Transverse colon (tissue), 4 donors: ENCODE results near the gene CRHBP. TPM values are rescaled to one million over a fixed set of nuclear protein-coding genes. Genes with fewer than 3 reads are reported as not detected.
A peak's percentile ranks its signal among the peaks of the same experiment; 100 is the strongest.
"Not testable (repeated sequence)": the region's sequence is repeated elsewhere in the genome, so short reads cannot be mapped to it uniquely, and the experiment has no call there.

ENCODE experiments used
- DNase-seq: peaks from one replicate; pipeline ENCODE4 v3.0.0-alpha.2; 2019
- H3K27ac ChIP-seq, 4 donors: fragments of 200-600 bp; sonication (generic); 2 replicates each; pipeline ENCODE4 v1.5.1; 2016 to 2018; ENCODE audit warnings: inconsistent platforms in 4 of 4
- H3K27me3 ChIP-seq: fragments of 200-600 bp; sonication (generic); 2 replicates; pipeline ENCODE4 v1.5.1; 2017; ENCODE audit warnings: inconsistent platforms
- H3K36me3 ChIP-seq, 4 donors: fragments of 200-600 bp; sonication (generic); 2 replicates each; pipeline ENCODE4 v1.5.1; 2017 to 2019; ENCODE audit warnings: inconsistent platforms in 4 of 4
- H3K4me1 ChIP-seq, 4 donors: fragments of 200-600 bp; sonication (generic); 2 replicates each; pipeline ENCODE4 v1.5.1; 2017 to 2020; ENCODE audit warnings: inconsistent platforms in 4 of 4
- H3K4me3 ChIP-seq, 4 donors: fragments of 200-600 bp; sonication (generic); 1 replicate in 1 of 4; 2 replicates in 3 of 4; pipeline versions ENCODE4 v1.5.1 to v1.6.1; 2017 to 2019; ENCODE audit warnings: inconsistent platforms in 4 of 4
- H3K9me3 ChIP-seq, 2 donors: fragments of 200-600 bp; sonication (generic); 2 replicates each; pipeline ENCODE4 v1.5.1; 2017 to 2019; ENCODE audit warnings: inconsistent platforms in 2 of 2
- EP300 ChIP-seq: sonication (generic); formaldehyde crosslinking; IDR thresholded peaks from one replicate; pipeline ENCODE4 v1.6.1; 2017; ENCODE audit warnings: antibody characterized with exemption, low read depth
- POLR2A ChIP-seq: fragments of 450-650 bp; IDR thresholded peaks from one replicate; pipeline ENCODE4 v1.6.1; 2016; ENCODE audit warnings: antibody characterized with exemption, mild to moderate bottlenecking, moderate library complexity
- POLR2AphosphoS5 ChIP-seq, 3 donors: sonication (generic); formaldehyde crosslinking; IDR thresholded peaks; one replicate each; pipeline ENCODE4 v1.6.1; 2016; ENCODE audit warnings: antibody characterized with exemption in 3 of 3
- WGBS, 2 donors: methylation state at CpG; one replicate each; pipeline ENCODE4 v1.1.5; 2018; ENCODE audit warnings: low coverage in 1 of 2; 5-methylcytosine and 5-hydroxymethylcytosine counted together
- in situ Hi-C, 4 donors: fragments of 200-750 bp; cut with MboI; loops; one replicate each; pipeline versions ENCODE4 v1.15.0 to v1.15.1; 2017; ENCODE audit warnings: low sequenced_read_pairs in 3 of 4, low pct_ligation_motif_present in 1 of 4, low pct_unique_long_range_greater_than_20kb in 1 of 4
- intact Hi-C: fragments of 100-400 bp; cut with DNase I; formaldehyde crosslinking; loops from one replicate; pipeline ENCODE4 v1.15.1; 2023; ENCODE audit warnings: low total_unique reads
- total RNA-seq, 4 donors: library from RNA; depleted of rRNA; stranded (reverse); fragments of >200 nt; gene quantifications; one replicate each; pipeline ENCODE4 v1.1.0, GENCODE V29; 2016
- TF ChIP-seq, protein P1 (sequence below), 5 experiments: fragments of 200-600 bp in 3 of 5; fragments of 450-650 bp in 2 of 5; sonication (generic) in 3 of 5; IDR thresholded peaks; 1 replicate in 2 of 5; 2 replicates in 3 of 5; pipeline ENCODE4 v1.5.1; 2016 to 2017; ENCODE audit warnings: antibody characterized with exemption in 5 of 5, inconsistent platforms in 3 of 5, mild to moderate bottlenecking in 2 of 5, moderate library complexity in 1 of 5

The CRHBP gene, protein sequence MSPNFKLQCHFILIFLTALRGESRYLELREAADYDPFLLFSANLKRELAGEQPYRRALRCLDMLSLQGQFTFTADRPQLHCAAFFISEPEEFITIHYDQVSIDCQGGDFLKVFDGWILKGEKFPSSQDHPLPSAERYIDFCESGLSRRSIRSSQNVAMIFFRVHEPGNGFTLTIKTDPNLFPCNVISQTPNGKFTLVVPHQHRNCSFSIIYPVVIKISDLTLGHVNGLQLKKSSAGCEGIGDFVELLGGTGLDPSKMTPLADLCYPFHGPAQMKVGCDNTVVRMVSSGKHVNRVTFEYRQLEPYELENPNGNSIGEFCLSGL
- under 1 TPM in 1 of 4 donors, not detected in 3; 0.79 TPM for total RNA-seq

DNA sequence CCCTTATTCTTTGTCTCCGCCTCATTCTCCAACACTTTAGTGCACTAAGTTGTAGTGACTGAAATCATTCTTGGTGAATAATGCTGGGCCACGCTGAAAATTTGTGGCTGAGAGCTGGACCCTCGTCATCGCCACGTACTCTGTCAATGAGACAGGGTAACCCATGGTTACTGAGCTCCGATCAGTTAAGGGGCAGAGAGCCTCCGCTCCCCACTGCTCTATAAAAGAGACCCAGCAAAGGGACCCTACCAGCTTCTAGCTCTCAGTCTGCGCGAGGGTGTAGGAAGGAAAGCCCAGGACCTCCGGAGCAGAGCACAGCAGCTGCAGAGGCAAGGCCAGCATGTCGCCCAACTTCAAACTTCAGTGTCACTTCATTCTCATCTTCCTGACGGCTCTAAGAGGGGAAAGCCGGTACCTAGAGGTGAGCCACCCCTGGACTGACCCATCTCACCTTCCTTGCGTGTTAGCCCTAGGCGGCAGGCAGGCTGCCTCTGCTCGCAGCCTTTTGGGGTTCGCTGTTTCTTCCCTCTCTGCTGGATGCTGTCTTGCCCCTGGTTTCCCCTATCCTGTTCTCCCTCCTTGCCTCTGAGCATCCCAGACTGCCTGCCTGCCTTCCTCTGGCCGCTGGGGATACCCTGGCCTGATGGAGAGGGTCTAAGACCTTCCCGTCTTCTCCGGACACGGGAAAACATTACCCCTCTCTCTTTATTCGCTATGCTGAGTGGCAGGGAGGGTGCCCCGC is at the start of gene CRHBP:
Gene CRHBP, plus strand, starts transcription at position 251 of the 742 bp plus-strand sequence. Its CDS starts 90 bp downstream, at position 341.
- WGBS, 2 donors, result 44 to 70% methylated on average over 2 to 23 of the region's 23 CpGs

DNA sequence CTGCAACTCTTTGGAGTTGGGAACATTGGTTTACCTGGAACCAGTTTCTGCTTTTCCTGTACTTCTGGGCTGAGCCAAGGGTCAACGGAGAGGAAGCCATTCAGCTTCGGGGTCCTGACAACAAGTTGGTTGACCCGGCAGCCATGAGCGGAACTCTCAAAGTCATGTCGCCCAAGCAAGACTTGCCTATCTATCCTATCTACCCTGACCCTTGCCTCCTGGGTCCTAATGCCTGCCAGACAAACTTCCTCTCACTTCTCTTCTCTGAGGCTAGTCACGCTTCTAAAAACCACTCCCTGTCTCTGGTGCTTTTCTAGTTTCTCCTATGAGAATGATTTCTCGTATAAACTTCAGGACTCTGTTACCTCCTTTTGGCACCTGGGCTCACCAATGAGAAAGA is 44.7 kb upstream of the CRHBP start:
- Histone ChIP-seq H3K36me3 (no peaks in the 10 kb centered on the region), H3K27me3 (no peaks in the 10 kb centered on the region), H3K4me3 (no peak overlapping the region), H3K4me1 (no peaks in the 10 kb centered on the region), H3K9me3 (no peaks in the 10 kb centered on the region), H3K27ac (no peak overlapping the region)
- DNase-seq, result no peak
- intact Hi-C loops (no loop called here), in situ Hi-C loops (no loop called here)
- 91% methylated on average over 7 of the region's 7 CpGs; no CpG with 5 or more reads in 1 of the 2 donors for WGBS, 2 donors
- TF ChIP-seq POLR2AphosphoS5 (IDR thresholded peaks at IDR 0.05) (no peak), EP300 (no peak), POLR2A (no peak)
- TF ChIP-seq, protein P1, sequence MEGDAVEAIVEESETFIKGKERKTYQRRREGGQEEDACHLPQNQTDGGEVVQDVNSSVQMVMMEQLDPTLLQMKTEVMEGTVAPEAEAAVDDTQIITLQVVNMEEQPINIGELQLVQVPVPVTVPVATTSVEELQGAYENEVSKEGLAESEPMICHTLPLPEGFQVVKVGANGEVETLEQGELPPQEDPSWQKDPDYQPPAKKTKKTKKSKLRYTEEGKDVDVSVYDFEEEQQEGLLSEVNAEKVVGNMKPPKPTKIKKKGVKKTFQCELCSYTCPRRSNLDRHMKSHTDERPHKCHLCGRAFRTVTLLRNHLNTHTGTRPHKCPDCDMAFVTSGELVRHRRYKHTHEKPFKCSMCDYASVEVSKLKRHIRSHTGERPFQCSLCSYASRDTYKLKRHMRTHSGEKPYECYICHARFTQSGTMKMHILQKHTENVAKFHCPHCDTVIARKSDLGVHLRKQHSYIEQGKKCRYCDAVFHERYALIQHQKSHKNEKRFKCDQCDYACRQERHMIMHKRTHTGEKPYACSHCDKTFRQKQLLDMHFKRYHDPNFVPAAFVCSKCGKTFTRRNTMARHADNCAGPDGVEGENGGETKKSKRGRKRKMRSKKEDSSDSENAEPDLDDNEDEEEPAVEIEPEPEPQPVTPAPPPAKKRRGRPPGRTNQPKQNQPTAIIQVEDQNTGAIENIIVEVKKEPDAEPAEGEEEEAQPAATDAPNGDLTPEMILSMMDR (IDR thresholded peaks at IDR 0.05), result no peak

More for the DNA sequence above, at the start of gene CRHBP:
- Histone ChIP-seq H3K4me3 (peak within 1 kb of the TSS in 2 of 4 donors; percentile 2 to 36), H3K27ac (no peak within 1 kb of the TSS), H3K9me3 (no peaks in the 10 kb centered on the region), H3K36me3 (no peaks in the 10 kb centered on the region), H3K4me1 (peaks cover 0 to 5% (median 0%) of the 10 kb centered on the region in 4 donors), H3K27me3 (peaks cover 42% of the 10 kb centered on the region)
- TF ChIP-seq EP300 (no peak), POLR2A (no peak), POLR2AphosphoS5 (IDR thresholded peaks at IDR 0.05) (no peak)
- TF ChIP-seq, protein P1 (IDR thresholded peaks at IDR 0.05), result no peak
- in situ Hi-C loops (no loop called here), intact Hi-C loops (no loop called here)
- no peak for DNase-seq

GRCh38 chr5:76910344-76910933 is 42.4 kb upstream of the CRHBP start:
- H3K9me3 ChIP-seq, H3K27ac ChIP-seq, DNase-seq, in situ Hi-C loops, intact Hi-C loops, H3K36me3 ChIP-seq, H3K4me1 ChIP-seq, H3K27me3 ChIP-seq, H3K4me3 ChIP-seq: not testable (repeated sequence)
- WGBS, 2 donors, result 67 to 83% methylated on average over 2 to 8 of the region's 9 CpGs

DNA sequence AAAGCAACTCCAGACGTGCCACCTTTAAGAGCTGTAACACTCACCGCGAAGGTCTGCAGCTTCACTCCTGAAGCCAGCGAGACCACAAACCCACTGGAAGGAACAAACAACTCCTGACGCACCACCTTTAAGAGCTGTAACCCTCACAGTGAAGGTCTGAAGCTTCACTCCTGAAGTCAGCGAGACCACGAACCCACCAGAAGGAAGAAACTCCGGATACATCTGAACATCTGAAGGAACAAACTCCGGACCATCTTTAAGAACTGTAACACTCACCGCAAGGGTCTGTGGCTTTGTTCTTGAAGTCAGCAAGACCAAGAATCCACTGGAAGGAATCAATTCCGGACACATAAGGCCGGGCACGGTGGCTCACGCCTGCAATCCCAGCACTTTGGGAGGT is 38.2 kb upstream of the CRHBP start:
- H3K27me3 ChIP-seq, H3K4me1 ChIP-seq, H3K36me3 ChIP-seq, DNase-seq, H3K9me3 ChIP-seq, intact Hi-C loops, in situ Hi-C loops, H3K27ac ChIP-seq, H3K4me3 ChIP-seq: not testable (repeated sequence)
- WGBS, 2 donors, result 92 to 100% methylated on average over 1 to 14 of the region's 14 CpGs

- Histone ChIP-seq H3K27ac (no peak overlapping the region), H3K36me3 (no peaks in the 10 kb centered on the region), H3K4me1 (no peaks in the 10 kb centered on the region), H3K9me3 (no peaks in the 10 kb centered on the region), H3K4me3 (no peak overlapping the region), H3K27me3 (no peaks in the 10 kb centered on the region)
- no peak for DNase-seq
- WGBS, 2 donors, result 77 to 87% methylated on average over 3 of the region's 3 CpGs
- intact Hi-C loops (no loop called here), in situ Hi-C loops (no loop called here)
- TF ChIP-seq POLR2A (no peak), POLR2AphosphoS5 (IDR thresholded peaks at IDR 0.05) (no peak), EP300 (no peak)
- TF ChIP-seq, protein P1 (IDR thresholded peaks at IDR 0.05), result no peak
Observed at GRCh38 chr5:76918539-76918938, 34.3 kb upstream of the CRHBP start.
